Tibial artery (tissue), 4 donors: ENCODE data around the gene FAM83G.

Experiments
- DNase-seq, 2 donors: peaks; one replicate each; pipeline ENCODE4 v3.0.0-alpha.2; 2019
- H3K27ac ChIP-seq, 2 donors: fragments of 200-600 bp; sonication (generic) in 1 of 2; 1 replicate in 1 of 2; 2 replicates in 1 of 2; pipeline ENCODE4 v1.5.1; 2018 to 2019; ENCODE audit warnings: mild to moderate bottlenecking in 1 of 2
- H3K27me3 ChIP-seq, 2 donors: fragments of 200-600 bp; sonication (generic) in 1 of 2; one replicate each; pipeline versions ENCODE4 v1.5.1 to v1.6.0; 2016 to 2019
- H3K36me3 ChIP-seq, 3 donors: fragments of 200-600 bp; sonication (generic) in 2 of 3; one replicate each; pipeline ENCODE4 v1.5.1; 2016 to 2019; ENCODE audit warnings: mild to moderate bottlenecking in 2 of 3
- H3K4me1 ChIP-seq, 4 donors: fragments of 200-600 bp; sonication (generic) in 2 of 4; 1 replicate in 3 of 4; 2 replicates in 1 of 4; pipeline ENCODE4 v1.5.1; 2016 to 2019
- H3K4me3 ChIP-seq, 2 donors: fragments of 200-600 bp; sonication (generic) in 1 of 2; 1 replicate in 1 of 2; 2 replicates in 1 of 2; pipeline ENCODE4 v1.5.1; 2018 to 2019; ENCODE audit warnings: mild to moderate bottlenecking in 2 of 2
- H3K9me3 ChIP-seq, 3 donors: fragments of 200-600 bp; sonication (generic) in 1 of 3; one replicate each; pipeline ENCODE4 v1.5.1; 2016 to 2019
- CTCF ChIP-seq, 2 experiments: fragments of 200-600 bp in 1 of 2; fragments of 450-650 bp in 1 of 2; IDR thresholded peaks; one replicate each; pipeline ENCODE4 v1.5.1; 2017 to 2019; ENCODE audit warnings: antibody characterized with exemption in 2 of 2, mild to moderate bottlenecking in 1 of 2, moderate library complexity in 1 of 2
- intact Hi-C: fragments of 100-400 bp; cut with DNase I; formaldehyde crosslinking; loops from one replicate; pipeline ENCODE4 v1.15.0; 2023; ENCODE audit warnings: low total_unique reads

Gene FAM83G

GRCh38 chr17:19015428-19015827 lies 10.9 kb upstream of the FAM83G start:
- intact Hi-C loops = no loop called here
- no peaks in the 10 kb centered on the region for H3K4me1 ChIP-seq
- DNase-seq = no peak
- TF ChIP-seq CTCF (IDR thresholded peaks at IDR 0.05) = no peak
- no peaks in the 10 kb centered on the region for H3K36me3 ChIP-seq
- H3K27ac ChIP-seq = no peak overlapping the region
- peaks cover 0 to 19% of the 10 kb centered on the region in 2 donors for H3K27me3 ChIP-seq
- no peak overlapping the region for H3K4me3 ChIP-seq
- H3K9me3 ChIP-seq = no peaks in the 10 kb centered on the region

DNA sequence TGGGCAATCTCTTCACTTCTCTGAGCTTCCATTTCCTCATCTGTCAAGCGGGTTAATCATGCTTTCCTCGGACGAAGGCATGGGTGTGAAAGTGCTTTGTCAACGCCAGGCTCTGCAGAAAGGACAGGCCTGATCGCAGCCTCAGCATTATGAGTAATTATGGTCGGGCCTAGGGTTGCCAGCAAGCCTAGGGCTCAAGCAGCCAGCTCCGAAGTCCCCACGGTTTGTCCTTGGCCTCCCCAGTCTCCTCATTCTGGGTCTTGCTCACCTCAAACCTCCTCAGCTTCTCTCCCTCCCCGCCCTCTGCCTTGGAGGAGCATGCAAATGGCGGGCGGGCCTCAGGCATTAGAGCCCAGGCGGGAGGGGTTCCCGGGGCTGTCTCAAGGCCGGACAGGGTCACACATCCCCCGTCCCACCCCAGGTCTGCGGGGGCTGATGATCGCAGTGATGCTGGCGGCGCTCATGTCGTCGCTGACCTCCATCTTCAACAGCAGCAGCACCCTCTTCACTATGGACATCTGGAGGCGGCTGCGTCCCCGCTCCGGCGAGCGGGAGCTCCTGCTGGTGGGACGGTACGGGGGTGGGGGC lies 10.2 kb upstream of the FAM83G start:
- no peaks in the 10 kb centered on the region for H3K4me1 ChIP-seq
- no peak for DNase-seq
- TF ChIP-seq CTCF (IDR thresholded peaks at IDR 0.05) = no peak
- intact Hi-C loops = no loop called here
- no peaks in the 10 kb centered on the region for H3K36me3 ChIP-seq
- H3K27me3 ChIP-seq = peaks cover 0 to 19% of the 10 kb centered on the region in 2 donors
- H3K9me3 ChIP-seq = no peaks in the 10 kb centered on the region
- H3K27ac ChIP-seq = no peak overlapping the region
- no peak overlapping the region for H3K4me3 ChIP-seq

DNA sequence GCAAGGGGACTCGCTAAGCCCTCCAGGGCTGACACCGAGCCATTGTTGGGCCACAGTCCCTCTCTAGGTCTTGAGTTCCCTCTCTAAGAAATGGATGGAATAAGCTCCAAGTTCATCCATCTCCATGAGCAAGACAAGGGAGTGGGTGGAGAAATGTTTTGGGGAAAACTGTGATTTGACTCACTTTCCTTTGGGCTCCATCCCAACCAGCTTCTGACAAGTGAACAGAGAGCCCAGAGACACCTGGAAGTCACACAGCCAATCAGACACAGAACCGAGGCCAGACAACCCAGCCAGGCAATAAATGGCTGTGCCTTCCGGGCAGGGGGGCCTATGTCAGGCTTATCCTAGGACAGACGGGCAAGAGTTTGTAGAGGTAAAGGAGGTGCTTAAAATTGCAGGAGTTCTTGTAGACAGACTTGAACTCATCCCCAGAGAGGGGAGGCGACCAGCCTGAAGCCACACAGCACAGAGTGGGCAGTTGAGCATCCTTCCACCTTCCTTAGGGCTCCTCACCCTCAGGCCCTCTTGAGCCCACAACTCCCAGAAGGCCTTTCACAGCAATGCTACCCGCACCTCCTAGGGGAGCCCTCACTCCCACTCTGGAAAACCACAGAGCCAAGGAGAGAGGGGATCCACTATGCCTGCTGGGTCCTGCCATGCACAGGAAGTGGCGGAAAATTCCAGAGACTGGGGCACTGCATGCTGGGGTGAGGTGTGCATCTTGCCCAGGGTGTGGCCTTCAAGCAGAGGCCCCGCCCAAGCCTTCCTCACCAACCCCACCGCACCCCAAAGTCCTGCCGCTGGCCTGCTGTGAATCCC lies 9.5 kb upstream of the FAM83G start:
- Histone ChIP-seq H3K27ac (no peak overlapping the region), H3K4me1 (no peaks in the 10 kb centered on the region), H3K27me3 (peaks cover 0 to 13% of the 10 kb centered on the region in 2 donors), H3K4me3 (no peak overlapping the region), H3K36me3 (no peaks in the 10 kb centered on the region), H3K9me3 (no peaks in the 10 kb centered on the region)
- no peak for DNase-seq
- no peak for TF ChIP-seq CTCF (IDR thresholded peaks at IDR 0.05)
- intact Hi-C loops = no loop called here

- Histone ChIP-seq H3K4me1 (no peaks in the 10 kb centered on the region), H3K27ac (no peak overlapping the region)
- intact Hi-C loops = no loop called here
These were observed 8.7 kb upstream of the FAM83G start for GRCh38 chr17:19013226-19013625.

More at GRCh38 chr17:19013226-19013625, 8.7 kb upstream of the FAM83G start:
- no peak overlapping the region for H3K4me3 ChIP-seq
- H3K9me3 ChIP-seq = no peaks in the 10 kb centered on the region
- peaks cover 0 to 6% of the 10 kb centered on the region in 2 donors for H3K27me3 ChIP-seq
- no peaks in the 10 kb centered on the region for H3K36me3 ChIP-seq
- DNase-seq = no peak
- no peak for TF ChIP-seq CTCF (IDR thresholded peaks at IDR 0.05)
